Stimulated activated CD4-positive, alpha-beta T cell treated with anti-CD3 and anti-CD28 coated beads, TNF-alpha, amount 100 ng/mL, for 24 hours (primary cell): ENCODE measurements around the gene ADAMTSL1.

Experiments
- DNase-seq, 3 experiments: peaks; one replicate each; pipeline ENCODE4 v3.0.0-alpha.2; 2020; ENCODE audit warnings: low read depth in 3 of 3

ADAMTSL1 gene

DNA sequence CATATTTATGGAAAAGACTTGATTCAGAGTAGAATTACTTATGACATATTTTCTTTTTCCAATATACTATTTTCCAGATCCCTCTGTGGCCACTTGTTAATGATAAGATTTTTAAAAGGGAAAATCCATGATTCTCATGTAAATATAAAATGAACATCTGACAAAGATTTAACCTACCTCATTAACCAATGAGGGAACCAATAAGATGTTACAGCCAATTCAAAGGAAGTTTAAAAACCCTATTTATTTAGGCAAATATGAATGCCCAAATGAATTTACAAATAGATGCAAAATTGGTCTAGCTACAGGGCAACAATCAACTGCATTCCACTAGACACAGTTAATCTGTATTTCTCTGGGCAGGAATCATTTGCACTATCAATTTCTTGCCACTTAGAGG lies 226.8 kb downstream of the ADAMTSL1 start:
- no peak for DNase-seq

- DNase-seq, result no peak
Observed at GRCh38 chr9:18703151-18703900, 229.4 kb downstream of the ADAMTSL1 start.

- DNase-seq, result no peak
Observed at GRCh38 chr9:18703901-18704379, 230.0 kb downstream of the ADAMTSL1 start.

DNA sequence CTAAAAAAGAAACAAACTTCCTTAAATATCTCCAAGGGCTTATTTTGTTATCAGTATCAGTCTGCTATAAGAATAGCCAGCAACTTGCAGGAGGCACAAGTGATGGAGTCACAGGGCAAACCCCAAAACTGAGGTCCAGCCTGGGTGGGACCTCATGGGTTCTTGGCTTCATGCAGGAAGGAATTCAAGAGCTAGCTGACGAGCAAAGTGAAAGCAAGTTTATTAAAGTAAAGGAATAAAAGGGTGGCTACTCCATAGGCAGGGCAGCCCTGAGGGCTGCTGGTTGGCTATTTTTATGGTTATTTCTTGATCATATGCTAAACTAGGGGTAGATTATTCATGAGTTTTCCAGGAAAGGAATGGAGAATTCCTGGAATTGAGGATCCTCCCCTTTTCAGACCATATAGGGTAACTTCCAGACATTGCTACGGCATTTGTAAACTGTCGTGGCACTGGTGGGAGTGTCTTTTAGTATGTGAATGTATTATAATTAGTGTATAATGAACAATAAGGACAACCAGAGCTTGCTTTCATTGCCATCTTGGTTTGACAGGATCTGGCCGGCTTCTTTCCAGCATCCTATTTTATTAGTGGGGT lies 231.9 kb downstream of the ADAMTSL1 start:
- no peak for DNase-seq

GRCh38 chr9:18706648-18707047 lies 232.7 kb downstream of the ADAMTSL1 start:
- DNase-seq, result no peak

- no peak for DNase-seq
Observed at GRCh38 chr9:18707061-18707461, 233.1 kb downstream of the ADAMTSL1 start.

DNA sequence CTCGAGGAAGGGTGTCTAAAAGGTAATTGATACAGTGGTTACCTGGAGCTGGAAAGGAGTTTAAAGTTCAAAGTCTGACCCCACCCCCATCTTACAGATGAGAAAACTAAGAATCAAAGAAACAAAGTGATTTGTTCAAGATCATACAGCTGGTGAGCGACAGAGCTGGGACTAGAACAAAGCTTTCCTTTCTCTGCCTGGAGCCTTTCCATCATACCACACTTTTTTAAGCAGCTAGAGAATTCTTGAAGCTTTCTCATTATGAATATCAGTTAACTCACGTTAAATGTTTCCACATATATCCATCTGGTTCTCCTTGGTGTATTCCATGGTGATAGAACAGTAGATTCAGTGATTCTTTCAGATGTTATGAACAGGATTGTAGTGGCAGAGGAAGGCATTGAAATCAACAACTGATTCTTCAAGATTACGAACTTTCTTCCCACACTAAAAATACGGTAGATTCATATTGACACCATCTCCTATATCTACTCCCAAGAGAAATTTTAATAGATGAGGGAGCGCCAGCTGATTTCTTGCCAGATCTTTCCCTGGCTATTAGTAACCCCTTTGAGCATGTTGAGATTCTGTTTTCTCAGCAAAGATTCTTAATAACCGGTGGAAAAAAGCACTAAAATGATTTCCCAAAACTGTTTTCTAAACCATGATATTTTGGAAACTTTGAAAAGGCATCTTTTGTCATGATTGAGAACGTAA lies 233.7 kb downstream of the ADAMTSL1 start:
- no peak for DNase-seq

DNA sequence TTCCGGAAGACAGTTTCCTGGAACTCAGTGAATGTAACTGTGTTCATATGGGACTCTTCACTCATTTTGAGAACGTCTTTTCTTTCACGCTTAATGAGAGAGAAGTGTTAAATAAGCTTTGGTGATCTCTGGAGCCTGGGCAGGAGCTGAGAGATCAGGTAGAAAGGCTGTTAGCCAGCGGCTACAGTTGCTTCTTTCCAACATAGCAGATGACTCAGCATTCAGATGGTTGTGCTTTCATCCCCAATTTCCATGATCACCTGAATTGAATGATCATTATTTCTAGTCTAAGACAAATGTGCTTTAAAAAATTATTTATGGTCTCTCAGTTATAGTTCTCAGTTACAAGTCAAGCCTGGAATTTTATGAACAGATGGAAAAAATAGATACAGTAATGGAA lies 234.5 kb downstream of the ADAMTSL1 start:
- no peak for DNase-seq

DNA sequence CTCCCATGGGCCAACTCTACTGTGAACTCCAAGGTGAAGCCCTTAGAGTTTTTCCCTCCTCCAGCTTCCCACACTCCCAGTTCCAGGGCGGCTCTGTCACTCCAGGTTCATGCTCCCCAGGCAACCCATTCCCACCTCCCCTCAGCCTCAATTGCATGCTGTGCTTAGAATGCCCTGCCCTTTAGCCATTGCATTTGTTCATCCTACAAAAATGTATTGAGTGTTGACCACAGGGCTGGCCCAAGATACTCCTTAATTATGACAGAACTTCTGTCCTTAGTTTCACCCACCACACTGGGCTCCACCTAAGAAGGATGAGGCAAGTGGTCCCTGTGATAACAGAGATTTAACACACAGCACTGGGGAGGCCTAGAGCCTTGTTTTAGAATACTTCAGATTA lies 236.1 kb downstream of the ADAMTSL1 start:
- DNase-seq, result no peak

DNA sequence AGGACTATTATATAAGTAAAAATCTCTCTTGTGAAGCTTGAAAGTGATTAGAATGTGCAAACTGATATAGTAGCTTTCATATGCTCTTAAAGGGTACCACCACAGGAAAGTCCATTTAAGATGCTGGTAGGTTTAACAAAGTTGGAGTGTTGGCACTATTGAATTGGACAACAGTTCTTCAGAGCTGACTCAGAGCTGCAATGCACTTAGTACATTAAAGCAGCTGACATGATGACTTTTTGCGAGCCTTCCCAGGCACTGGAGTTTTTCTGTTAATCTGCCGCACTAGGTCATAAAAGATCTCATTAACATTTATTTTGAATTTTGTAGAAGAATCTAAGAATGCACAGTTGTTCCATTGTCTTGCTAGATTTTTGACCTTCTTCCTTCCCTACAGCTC lies 243.8 kb downstream of the ADAMTSL1 start:
- no peak for DNase-seq

GRCh38 chr9:18718393-18718792 lies 244.4 kb downstream of the ADAMTSL1 start:
- DNase-seq, result no peak

GRCh38 chr9:18718932-18719331 lies 245.0 kb downstream of the ADAMTSL1 start:
- DNase-seq, result no peak

GRCh38 chr9:18720691-18721090 lies 246.7 kb downstream of the ADAMTSL1 start:
- no peak for DNase-seq

DNA sequence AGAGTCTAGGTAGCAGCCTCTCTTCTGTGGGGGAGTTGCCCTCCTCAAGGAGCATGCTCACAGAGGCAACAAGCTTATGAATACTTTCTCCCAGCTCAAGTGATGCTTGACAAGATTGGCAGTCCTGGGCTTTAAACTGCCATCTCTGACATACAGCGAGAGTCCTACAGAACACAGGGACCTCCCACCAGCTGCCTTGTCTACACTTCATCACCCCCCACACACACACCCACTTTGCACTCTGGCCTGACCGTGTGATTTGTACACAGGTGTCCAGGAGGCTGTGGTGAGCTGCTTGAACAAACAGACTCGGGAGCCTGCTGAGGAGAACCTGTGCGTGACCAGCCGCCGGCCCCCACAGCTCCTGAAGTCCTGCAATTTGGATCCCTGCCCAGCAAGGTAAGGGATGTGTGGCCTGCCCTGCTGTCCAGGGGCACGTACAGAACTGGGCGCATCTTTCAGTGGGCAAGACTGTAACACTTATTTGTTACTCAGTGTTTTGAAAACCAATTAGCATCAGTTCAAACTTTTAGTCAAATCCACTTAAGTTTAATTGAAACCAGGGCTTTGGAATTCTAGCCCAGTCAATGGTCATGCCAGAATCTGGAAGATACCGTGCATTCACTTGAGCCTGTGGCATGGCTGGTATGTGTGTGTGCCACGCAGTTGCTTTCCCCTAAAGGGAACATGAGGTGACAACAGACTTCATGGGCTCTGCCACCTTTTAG lies 247.5 kb downstream of the ADAMTSL1 start:
- DNase-seq, result no peak

DNA sequence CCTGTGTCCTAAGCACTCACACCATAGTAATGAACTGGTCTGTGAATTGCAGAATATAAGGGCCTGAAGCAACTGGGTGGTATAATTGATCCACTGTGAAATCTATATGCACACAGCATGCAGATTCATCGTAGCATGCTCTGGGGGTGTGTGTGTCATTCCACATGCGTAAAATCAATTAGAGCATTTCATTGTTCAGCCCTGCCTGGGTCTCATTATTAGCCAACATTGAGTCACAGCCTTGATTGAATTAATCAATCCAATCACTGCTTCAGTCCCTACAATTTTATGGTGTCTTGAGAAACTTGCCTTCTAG lies 248.0 kb downstream of the ADAMTSL1 start:
- no peak for DNase-seq

DNA sequence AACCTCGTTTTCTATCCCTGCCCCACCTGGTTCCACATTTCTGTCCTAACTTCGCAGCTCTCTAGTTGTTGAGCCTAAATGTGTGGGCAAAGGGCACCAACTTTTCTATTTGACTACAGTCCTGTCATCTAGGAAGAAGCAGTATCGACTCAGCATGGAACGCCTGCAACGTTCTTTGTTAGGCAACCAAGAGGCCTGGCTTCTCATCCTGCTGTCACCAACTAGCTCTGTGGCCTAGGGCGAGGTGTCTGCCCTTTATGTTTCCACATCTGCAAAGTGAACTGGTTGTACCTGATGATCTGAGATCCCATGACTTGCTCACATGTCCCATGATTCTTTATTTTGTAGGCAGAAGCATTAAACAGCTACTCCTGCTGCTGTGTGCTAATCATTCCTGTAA lies 248.9 kb downstream of the ADAMTSL1 start:
- DNase-seq, result no peak

DNA sequence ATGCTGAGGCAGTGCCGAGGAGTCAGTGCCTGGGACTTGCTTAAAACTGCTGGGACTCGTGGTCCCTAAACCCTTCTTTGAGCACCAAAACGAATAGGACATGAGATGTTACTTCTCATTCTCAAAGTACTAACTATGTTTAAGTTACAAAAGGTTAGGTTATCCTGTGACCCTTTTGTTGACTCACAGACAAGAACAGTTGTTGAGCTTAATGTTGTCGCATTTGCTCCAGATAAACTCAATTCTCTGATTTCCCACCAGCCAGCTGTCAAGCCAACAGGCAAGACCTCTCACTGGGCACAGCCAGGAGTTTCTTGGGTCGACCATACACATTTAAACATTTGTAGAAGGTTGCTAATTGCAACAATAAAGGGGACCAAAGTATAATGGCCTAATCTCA lies 249.4 kb downstream of the ADAMTSL1 start:
- no peak for DNase-seq

- DNase-seq, result no peak
Observed at GRCh38 chr9:18726546-18726945, 252.6 kb downstream of the ADAMTSL1 start.

DNA sequence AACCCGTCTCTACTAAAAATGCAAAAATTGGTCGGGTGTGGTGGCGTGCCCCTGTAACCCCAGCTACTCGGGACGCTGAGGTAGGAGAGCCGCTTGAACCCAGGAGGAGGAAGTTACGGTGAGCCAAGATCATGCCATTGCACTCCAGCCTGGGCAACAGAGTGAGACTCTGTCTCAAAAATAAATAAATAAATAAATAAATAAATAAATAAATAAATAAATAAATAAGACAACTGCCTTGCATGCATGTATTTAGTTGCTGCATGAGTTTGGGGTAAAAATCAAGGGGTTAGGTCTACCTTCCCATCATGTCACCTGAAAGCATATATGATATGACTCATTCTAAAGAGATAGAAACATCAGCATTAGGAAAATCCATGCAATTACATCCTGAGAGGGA lies 254.0 kb downstream of the ADAMTSL1 start:
- DNase-seq, result no peak

DNA sequence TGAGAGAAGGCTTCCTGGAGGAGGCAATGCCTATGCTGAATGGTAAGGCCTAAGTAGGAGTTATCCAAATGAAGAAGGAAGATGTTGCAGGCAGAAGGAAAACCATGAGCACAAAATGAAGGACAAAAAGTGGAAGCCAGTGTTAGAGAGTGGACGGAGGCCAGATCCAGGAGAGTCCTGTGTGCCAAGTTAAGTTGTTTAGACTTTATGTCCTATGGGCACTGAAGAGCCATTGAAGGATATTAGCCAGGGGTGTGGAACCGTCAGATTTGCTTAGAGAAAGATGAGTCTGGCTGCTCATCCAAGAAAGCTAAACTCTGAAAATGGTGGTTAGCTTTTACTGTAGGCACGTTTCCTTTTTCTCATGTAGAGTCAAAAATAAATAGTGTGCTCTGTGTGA lies 254.7 kb downstream of the ADAMTSL1 start:
- no peak for DNase-seq

DNA sequence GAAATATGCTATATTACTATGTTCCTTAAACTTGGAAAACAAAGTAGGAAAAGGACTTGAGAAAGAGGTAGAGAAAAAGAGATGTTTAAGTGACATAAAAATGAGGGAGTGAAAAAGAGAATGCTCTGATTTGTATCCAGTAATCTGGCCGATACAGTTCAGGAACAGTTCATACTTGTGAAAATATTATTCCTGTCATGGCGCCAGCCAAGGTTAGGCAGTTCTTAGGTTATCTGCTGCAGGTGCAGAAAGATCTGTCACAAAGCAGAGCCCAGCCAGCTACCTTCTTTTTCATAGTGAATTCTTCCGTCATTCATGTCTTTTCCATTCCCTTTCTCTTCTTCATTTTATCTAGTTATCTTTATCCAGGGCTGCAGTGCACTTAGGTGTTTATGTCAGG lies 256.3 kb downstream of the ADAMTSL1 start:
- no peak for DNase-seq

DNA sequence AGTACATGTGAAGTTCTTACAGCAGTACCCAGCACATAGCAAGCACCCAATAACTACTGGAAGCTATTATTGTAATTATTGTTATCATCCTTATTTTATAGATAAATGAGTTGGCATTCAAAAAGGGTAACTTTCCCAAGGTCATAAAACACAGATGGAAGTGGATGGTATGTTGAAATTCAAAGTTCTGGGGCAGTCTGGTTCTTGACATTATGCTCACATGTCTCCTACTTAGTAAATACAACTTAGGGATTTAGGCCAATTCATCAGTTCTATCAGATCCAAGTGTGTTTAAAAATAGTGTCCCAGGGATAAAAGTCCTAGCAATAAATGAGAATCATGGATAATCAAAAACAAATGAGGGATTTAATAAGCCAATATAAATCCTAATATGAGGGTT lies 265.2 kb downstream of the ADAMTSL1 start:
- no peak for DNase-seq
